Stimulated activated memory B cell treated with anti-CD40 and anti-IgM and Interleukin-4, amounts not matched to agents 10 μg/mL and 1 μg/mL and 100 μg/mL, for 72 hours (primary cell): ENCODE data around the gene CUL9.

ENCODE experiments used
- ATAC-seq: fragments of 150-1000 bp; cut with Tn5 transposase; 2 replicates; pipeline ENCODE4 v1.10.0; 2021
- H3K27ac Mint-ChIP-seq: one replicate; pipeline ENCODE4 v1.8.0; 2022; ENCODE audit warnings: mild to moderate bottlenecking, mixed read lengths
- H3K27me3 Mint-ChIP-seq: one replicate; pipeline ENCODE4 v1.8.0; 2022; ENCODE audit warnings: mixed read lengths
- H3K36me3 Mint-ChIP-seq: one replicate; pipeline ENCODE4 v1.8.0; 2022; ENCODE audit warnings: mixed read lengths
- H3K4me1 Mint-ChIP-seq: one replicate; pipeline ENCODE4 v1.8.0; 2022; ENCODE audit warnings: mixed read lengths
- H3K4me3 Mint-ChIP-seq: one replicate; pipeline ENCODE4 v1.8.0; 2022; ENCODE audit warnings: mild to moderate bottlenecking, moderate library complexity, mixed read lengths
- H3K9me3 Mint-ChIP-seq: one replicate; pipeline ENCODE4 v1.8.0; 2022; ENCODE audit warnings: mixed read lengths

CUL9 gene

GRCh38 chr6:43203718-43204095 is 21.7 kb downstream of the CUL9 start:
- H3K27ac Mint-ChIP-seq, result no peak overlapping the region
- ATAC-seq, result no peak
- no peaks in the 10 kb centered on the region for H3K9me3 Mint-ChIP-seq

GRCh38 chr6:43204271-43205105 is 22.5 kb downstream of the CUL9 start:
- Mint-ChIP-seq H3K27me3 (no peaks in the 10 kb centered on the region), H3K36me3 (peaks cover 68% of the 10 kb centered on the region), H3K27ac (no peak overlapping the region), H3K4me1 (no peaks in the 10 kb centered on the region), H3K4me3 (no peak overlapping the region), H3K9me3 (no peaks in the 10 kb centered on the region)
- no peak for ATAC-seq

More at GRCh38 chr6:43203718-43204095, 21.7 kb downstream of the CUL9 start:
- Mint-ChIP-seq H3K4me1 (no peaks in the 10 kb centered on the region), H3K36me3 (peaks cover 63% of the 10 kb centered on the region), H3K27me3 (no peaks in the 10 kb centered on the region), H3K4me3 (no peak overlapping the region)

- Mint-ChIP-seq H3K4me1 (no peaks in the 10 kb centered on the region), H3K9me3 (no peaks in the 10 kb centered on the region), H3K27ac (no peak overlapping the region), H3K27me3 (no peaks in the 10 kb centered on the region), H3K4me3 (no peak overlapping the region), H3K36me3 (peaks cover 57% of the 10 kb centered on the region)
- no peak for ATAC-seq
These were observed 23.9 kb downstream of the CUL9 start for GRCh38 chr6:43205849-43206248.

GRCh38 chr6:43207286-43207685 is 25.3 kb downstream of the CUL9 start:
- no peaks in the 10 kb centered on the region for H3K9me3 Mint-ChIP-seq
- H3K27ac Mint-ChIP-seq, result no peak overlapping the region
- H3K4me3 Mint-ChIP-seq, result no peak overlapping the region
- no peaks in the 10 kb centered on the region for H3K27me3 Mint-ChIP-seq
- peaks cover 49% of the 10 kb centered on the region for H3K36me3 Mint-ChIP-seq
- no peaks in the 10 kb centered on the region for H3K4me1 Mint-ChIP-seq
- no peak for ATAC-seq

- no peak overlapping the region for H3K4me3 Mint-ChIP-seq
- H3K9me3 Mint-ChIP-seq, result no peaks in the 10 kb centered on the region
- no peaks in the 10 kb centered on the region for H3K4me1 Mint-ChIP-seq
- no peak for ATAC-seq
- H3K27me3 Mint-ChIP-seq, result no peaks in the 10 kb centered on the region
- peaks cover 47% of the 10 kb centered on the region for H3K36me3 Mint-ChIP-seq
- no peak overlapping the region for H3K27ac Mint-ChIP-seq
These were observed 30.0 kb downstream of the CUL9 start for GRCh38 chr6:43211955-43212354.

- H3K27ac Mint-ChIP-seq, result no peak overlapping the region
- no peaks in the 10 kb centered on the region for H3K9me3 Mint-ChIP-seq
- H3K4me1 Mint-ChIP-seq, result no peaks in the 10 kb centered on the region
These were observed 31.4 kb downstream of the CUL9 start for GRCh38 chr6:43213431-43213830.

GRCh38 chr6:43215066-43215465 is 33.1 kb downstream of the CUL9 start:
- peaks cover 66% of the 10 kb centered on the region for H3K36me3 Mint-ChIP-seq
- H3K9me3 Mint-ChIP-seq, result no peaks in the 10 kb centered on the region
- peaks cover 6% of the 10 kb centered on the region for H3K4me1 Mint-ChIP-seq
- no peak overlapping the region for H3K4me3 Mint-ChIP-seq
- H3K27me3 Mint-ChIP-seq, result no peaks in the 10 kb centered on the region
- ATAC-seq, result no peak
- H3K27ac Mint-ChIP-seq, result no peak overlapping the region

More at GRCh38 chr6:43213431-43213830, 31.4 kb downstream of the CUL9 start:
- peaks cover 56% of the 10 kb centered on the region for H3K36me3 Mint-ChIP-seq
- no peak overlapping the region for H3K4me3 Mint-ChIP-seq
- ATAC-seq, result no peak
- H3K27me3 Mint-ChIP-seq, result no peaks in the 10 kb centered on the region

- Mint-ChIP-seq H3K4me3 (no peak overlapping the region), H3K27ac (no peak overlapping the region), H3K9me3 (no peaks in the 10 kb centered on the region), H3K27me3 (no peaks in the 10 kb centered on the region), H3K36me3 (peaks cover 65% of the 10 kb centered on the region), H3K4me1 (peaks cover 11% of the 10 kb centered on the region)
- ATAC-seq, result no peak
These were observed 34.2 kb downstream of the CUL9 start for GRCh38 chr6:43216200-43216599.

- peaks cover 23% of the 10 kb centered on the region for H3K4me1 Mint-ChIP-seq
- H3K9me3 Mint-ChIP-seq, result no peaks in the 10 kb centered on the region
- H3K27ac Mint-ChIP-seq, result no peak overlapping the region
- no peaks in the 10 kb centered on the region for H3K27me3 Mint-ChIP-seq
- H3K4me3 Mint-ChIP-seq, result no peak overlapping the region
- peaks cover 70% of the 10 kb centered on the region for H3K36me3 Mint-ChIP-seq
- no peak for ATAC-seq
These were observed 35.4 kb downstream of the CUL9 start for GRCh38 chr6:43217351-43217750.

GRCh38 chr6:43219119-43219518 is 37.1 kb downstream of the CUL9 start:
- Mint-ChIP-seq H3K36me3 (peaks cover 56% of the 10 kb centered on the region), H3K27me3 (no peaks in the 10 kb centered on the region), H3K4me1 (peaks cover 39% of the 10 kb centered on the region), H3K9me3 (no peaks in the 10 kb centered on the region), H3K4me3 (no peak overlapping the region), H3K27ac (peak overlapping the region; percentile 24)
- no peak for ATAC-seq

GRCh38 chr6:43219814-43220213 is 37.8 kb downstream of the CUL9 start:
- Mint-ChIP-seq H3K4me3 (no peak overlapping the region), H3K36me3 (peaks cover 52% of the 10 kb centered on the region), H3K9me3 (no peaks in the 10 kb centered on the region), H3K27ac (peak overlapping the region; percentile 24), H3K27me3 (no peaks in the 10 kb centered on the region), H3K4me1 (peaks cover 46% of the 10 kb centered on the region)
- ATAC-seq, result no peak

GRCh38 chr6:43220439-43220951 is 38.5 kb downstream of the CUL9 start:
- H3K4me1 Mint-ChIP-seq, result peaks cover 51% of the 10 kb centered on the region
- no peaks in the 10 kb centered on the region for H3K27me3 Mint-ChIP-seq
- H3K4me3 Mint-ChIP-seq, result no peak overlapping the region
- H3K9me3 Mint-ChIP-seq, result no peaks in the 10 kb centered on the region
- no peak for ATAC-seq
- H3K27ac Mint-ChIP-seq, result peak overlapping the region; percentile 95
- peaks cover 49% of the 10 kb centered on the region for H3K36me3 Mint-ChIP-seq

- Mint-ChIP-seq H3K4me3 (no peak overlapping the region), H3K4me1 (peaks cover 59% of the 10 kb centered on the region), H3K27me3 (no peaks in the 10 kb centered on the region), H3K27ac (peak overlapping the region; percentile 95), H3K9me3 (no peaks in the 10 kb centered on the region), H3K36me3 (peaks cover 52% of the 10 kb centered on the region)
- no peak for ATAC-seq
These were observed 39.3 kb downstream of the CUL9 start for GRCh38 chr6:43221046-43221972.

GRCh38 chr6:43222418-43223059 is 40.5 kb downstream of the CUL9 start:
- ATAC-seq, result no peak
- H3K27ac Mint-ChIP-seq, result peak overlapping the region; percentile 95
- H3K4me1 Mint-ChIP-seq, result peaks cover 65% of the 10 kb centered on the region
- no peaks in the 10 kb centered on the region for H3K9me3 Mint-ChIP-seq
- peak overlapping the region; percentile 13 for H3K4me3 Mint-ChIP-seq
- H3K27me3 Mint-ChIP-seq, result no peaks in the 10 kb centered on the region
- H3K36me3 Mint-ChIP-seq, result peaks cover 50% of the 10 kb centered on the region

- peak overlapping the region; percentile 95 for H3K27ac Mint-ChIP-seq
These were observed 41.2 kb downstream of the CUL9 start for GRCh38 chr6:43223175-43223574.

More at GRCh38 chr6:43223175-43223574, 41.2 kb downstream of the CUL9 start:
- Mint-ChIP-seq H3K36me3 (peaks cover 47% of the 10 kb centered on the region), H3K27me3 (no peaks in the 10 kb centered on the region), H3K4me1 (peaks cover 72% of the 10 kb centered on the region), H3K4me3 (peak overlapping the region; percentile 13), H3K9me3 (no peaks in the 10 kb centered on the region)
- no peak for ATAC-seq
